ENCODE data around the gene CCDC117. TPM values are rescaled to one million over a fixed set of nuclear protein-coding genes. Genes with fewer than 3 reads are reported as not detected.
"Not testable (repeated sequence)": the region's sequence is repeated elsewhere in the genome, so short reads cannot be mapped to it uniquely, and the experiment has no call there.

CCDC117 gene
- total RNA-seq, 1 donor from 2014 or later, result 13.2 TPM

DNA sequence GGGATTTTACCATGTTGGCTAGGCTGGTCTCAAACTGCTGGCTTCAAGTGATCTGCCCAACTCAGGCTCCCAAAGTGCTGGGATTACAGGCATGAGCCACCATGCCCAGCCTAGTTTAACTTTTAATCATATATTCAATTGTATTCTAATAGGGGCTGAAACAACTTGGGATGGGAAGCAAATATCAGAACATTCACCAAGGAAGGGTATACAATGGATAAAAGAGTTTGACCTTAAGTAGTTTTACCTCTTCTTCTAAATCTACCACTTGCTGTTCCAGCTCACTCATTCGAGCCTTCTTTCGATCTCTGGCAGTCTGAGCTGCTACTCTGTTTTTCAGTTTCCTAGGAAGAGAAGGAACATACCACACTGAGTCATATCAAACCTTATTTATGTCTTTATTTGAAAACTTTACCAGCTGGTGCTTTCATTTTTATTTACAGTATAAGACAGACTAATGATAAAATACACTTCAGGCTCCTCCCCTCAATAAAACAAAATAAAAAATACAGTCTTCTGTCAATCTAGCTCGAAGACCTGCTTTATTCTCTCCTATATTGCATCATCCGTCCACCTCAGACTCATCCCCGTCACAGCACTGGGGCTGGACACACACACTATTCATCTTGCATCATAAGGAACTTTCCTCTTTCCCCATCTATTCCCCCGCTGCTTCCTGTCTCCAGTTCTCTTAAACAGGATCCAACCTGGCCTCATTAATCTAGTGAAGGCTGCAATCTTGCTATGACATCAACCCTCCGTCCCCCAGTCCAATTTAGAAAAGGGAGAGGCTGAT lies 26.5 kb downstream of the CCDC117 start:
- no peak for DNase-seq
- ATAC-seq, result peak; percentile 28
- intact Hi-C loops (cut with micrococcal nuclease), result no loop called here

DNA sequence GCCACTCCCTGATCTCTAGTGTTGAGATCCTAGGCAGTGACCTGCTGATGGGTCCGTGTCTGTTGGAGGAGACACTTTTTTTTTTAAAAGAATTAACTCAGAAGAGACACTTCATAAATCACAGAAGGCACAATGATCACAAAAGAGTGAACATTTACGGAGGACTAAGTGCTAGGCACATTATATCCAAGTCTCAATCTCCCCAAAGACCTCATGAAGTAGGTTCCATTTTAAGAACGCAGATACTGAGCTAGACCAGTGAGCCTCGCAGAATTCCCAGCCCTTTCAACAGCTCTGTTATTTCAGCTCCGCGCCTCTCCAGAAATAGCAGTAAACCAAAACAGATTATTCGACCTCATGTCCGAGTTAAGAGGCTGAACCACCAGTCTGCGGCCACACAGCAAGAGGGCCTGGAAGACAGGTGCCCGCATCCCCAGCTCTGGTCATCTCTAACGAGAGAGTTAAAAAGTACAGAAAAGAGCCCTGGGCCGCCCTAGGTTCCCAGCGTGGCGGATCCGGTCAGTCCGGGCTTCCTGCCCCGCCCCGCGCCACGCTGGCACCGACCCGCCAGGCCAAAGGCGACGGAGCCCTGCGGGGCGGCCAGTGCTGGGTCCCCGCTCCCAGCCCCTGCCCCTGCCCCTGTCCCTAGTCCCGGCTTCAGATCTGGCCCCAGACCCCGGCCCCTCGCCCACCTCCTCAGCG lies 27.3 kb downstream of the CCDC117 start:
- DNase-seq, result peak; percentile 84
- intact Hi-C loops (cut with micrococcal nuclease), result no loop called here
- ATAC-seq, result peak; percentile 84

DNA sequence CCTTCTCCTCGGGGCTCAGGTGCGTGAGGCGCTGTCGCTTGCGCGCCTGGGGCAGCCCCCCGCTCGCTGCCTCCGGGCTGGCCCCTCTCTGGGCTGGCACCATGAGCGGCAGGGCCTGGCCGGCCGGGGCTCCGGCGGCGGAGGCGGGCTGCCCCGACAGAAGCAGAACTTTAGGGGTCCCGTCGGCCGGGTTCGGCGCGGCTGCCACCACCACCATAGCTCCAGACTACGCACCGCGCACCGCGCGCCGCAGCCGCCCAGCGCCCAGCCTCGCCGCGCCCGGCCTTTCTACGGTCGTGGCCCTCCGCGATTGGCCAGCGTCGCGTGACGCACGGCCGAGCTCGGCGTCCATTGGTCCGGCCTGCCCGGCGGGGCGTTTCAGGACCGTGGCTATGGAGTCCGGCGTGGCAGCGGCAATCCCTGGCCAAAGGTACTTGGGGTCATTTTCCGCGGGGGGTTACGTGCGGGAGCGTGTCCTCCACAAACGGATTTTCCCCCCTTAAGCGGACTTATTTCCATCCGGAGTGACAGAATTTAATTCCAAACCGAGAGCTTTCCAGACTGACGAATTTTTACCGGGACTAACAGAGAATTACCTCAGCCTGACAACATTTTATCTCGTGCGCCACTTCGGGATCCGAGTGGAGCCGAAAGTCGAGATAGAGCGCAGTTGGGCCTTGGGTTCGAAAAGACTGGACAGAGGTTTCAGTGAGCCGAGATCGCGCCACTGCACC lies 28.0 kb downstream of the CCDC117 start, which contains the start of gene XBP1:
Gene XBP1 (minus strand): TSS at position 262 of the 734 bp plus-strand sequence.
- DNase-seq (peak; percentile 98), ATAC-seq (peak; percentile 98)
- intact Hi-C loops (cut with micrococcal nuclease), result no loop called here

DNA sequence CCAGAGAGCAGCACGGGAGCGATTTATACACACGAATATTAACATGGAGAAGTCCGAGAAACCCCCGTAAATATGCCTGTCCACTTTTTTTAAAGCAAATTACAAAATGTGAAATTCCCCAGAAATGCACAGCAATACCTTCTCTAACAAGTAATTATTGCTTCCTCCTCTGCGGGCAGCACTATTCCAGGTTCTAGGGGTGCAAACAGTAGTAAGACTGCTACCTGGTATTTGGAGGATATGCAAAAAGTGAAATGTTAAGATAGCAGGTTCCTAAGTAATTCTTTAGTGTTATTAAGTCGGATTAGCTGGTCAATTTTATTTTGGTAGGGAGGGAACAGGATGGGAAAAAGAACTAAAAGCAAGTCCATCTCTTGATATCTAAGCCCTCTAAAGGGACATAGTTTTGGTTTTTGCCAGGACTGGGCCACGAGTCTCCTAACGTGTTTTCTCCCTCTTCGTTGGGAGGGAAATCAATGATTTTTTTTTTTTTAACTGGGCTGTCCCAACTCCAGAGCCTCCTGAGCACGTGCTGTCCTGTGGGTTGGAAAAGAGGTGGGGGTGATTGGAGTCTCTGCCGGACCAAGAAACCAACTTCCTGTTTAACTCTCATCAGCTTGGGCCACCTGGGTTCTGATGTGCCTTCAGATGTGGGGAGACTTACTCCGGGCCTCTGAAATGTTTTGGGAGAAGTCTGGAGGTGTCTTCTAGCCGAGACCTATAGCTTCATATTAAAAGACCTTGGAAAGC lies 29.5 kb downstream of the CCDC117 start:
- ATAC-seq (no peak), DNase-seq (no peak)
- intact Hi-C loops (cut with micrococcal nuclease), result no loop called here

DNA sequence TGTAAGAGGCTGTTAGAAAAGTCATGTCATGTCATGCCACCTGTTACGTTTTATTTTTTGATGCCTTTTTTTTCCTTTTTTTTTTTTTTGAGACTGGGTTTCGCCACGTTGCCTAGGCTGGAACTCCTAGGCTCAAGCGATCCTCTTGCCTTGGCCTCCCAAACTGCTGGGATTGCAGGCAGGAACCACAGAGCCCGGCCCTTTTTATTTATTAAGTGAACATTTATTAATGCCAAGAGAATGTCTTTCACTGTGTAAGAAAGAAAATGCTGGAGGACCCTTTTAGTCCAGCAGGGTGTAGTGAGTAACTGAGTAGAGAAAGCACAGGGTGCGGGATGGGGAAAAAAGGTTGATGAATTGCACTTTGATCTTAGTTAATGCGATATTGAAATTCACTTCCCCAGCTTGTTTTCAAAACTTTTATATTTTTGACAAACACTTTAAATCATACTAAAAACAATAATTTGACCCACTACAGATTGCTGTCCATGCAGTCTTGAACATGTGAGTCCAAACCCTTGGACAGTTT lies 30.2 kb downstream of the CCDC117 start:
- intact Hi-C loops (cut with micrococcal nuclease), result no loop called here
- DNase-seq (no peak), ATAC-seq (no peak)

DNA sequence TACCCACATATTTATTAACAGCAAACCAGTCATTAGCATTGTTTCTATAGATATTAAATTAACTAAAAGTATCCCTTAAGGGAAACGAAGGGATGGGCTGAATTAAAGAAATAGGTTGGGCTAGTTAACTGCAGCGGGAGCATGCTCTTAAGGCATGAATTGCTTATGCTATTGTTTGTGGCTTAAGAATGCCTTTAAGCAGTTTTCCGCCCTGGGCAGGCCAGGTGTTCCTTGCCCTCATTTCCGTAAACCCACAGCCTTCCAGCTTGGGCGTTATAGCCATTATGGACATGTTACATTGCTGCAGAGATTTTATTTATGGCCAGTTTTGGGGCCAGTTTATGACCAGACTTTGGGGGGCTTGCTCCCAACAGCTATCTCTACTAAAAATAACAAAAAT lies 32.9 kb downstream of the CCDC117 start:
- intact Hi-C loops (cut with micrococcal nuclease); DNase-seq; ATAC-seq: not testable (repeated sequence)

DNA sequence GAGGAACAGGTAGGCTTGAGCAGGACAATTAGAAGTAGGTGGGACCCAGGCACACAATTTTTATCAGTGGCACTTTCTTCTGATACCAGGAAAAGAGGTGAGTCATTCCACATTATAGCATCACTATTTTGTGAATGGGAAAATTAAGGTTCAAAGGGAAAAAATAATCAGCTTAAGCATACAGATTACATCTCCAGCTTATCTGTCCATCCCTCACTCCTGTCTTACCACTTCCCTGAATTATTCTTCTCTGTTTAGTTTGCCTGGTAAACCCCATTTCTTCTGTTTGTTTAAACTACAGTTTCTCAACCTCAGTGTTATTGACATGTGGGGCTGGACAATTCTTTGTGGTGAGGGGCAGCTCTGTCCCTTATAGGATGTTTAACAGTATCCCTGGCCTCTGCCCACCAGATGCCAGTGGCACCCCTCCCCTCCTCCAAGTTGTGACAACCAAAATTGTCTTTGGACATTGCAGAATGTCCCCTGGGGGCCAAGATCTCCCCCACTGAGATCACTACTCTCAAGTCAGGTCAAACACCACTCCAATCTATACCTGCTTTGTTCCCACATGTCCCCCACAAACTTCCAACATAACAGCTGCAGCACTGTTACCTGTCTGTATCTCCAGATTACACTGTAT lies 36.3 kb downstream of the CCDC117 start:
- ATAC-seq, result no peak
- intact Hi-C loops (cut with micrococcal nuclease), result no loop called here
- DNase-seq, result no peak

DNA sequence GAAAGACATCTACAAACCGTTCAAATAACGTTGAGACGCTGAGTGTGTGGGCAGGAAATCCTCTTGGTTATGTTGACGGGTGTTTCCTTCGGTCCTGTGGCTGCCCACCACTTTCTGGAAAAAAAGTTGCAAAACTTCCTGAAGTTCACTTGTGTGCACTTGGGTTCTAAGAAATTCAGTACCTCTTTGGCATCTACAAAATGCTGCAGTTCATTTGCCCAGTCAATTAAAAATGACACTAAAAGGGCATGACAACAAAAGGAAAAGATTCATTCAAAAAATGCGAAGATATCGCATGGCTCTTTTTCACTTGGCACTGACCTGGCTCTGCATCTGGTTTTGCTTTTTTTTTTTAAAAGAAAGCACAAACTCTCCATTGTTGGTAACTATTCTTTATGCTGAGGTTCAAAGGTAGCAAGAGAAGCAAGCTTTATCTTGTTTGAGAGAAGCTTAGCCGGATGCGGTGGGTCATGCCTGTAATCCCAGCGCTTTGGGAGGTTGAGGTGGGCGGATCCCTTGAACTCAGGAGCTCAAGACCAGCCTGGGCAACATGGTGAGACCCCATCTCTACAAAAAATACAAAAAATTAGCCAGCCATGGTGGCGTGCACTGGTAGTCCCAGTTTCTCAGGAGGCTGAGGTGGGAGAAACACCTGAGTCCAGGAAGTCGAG lies 38.5 kb downstream of the CCDC117 start:
- intact Hi-C loops (cut with micrococcal nuclease), result no loop called here
- peak; percentile 36 for ATAC-seq
- no peak for DNase-seq

DNA sequence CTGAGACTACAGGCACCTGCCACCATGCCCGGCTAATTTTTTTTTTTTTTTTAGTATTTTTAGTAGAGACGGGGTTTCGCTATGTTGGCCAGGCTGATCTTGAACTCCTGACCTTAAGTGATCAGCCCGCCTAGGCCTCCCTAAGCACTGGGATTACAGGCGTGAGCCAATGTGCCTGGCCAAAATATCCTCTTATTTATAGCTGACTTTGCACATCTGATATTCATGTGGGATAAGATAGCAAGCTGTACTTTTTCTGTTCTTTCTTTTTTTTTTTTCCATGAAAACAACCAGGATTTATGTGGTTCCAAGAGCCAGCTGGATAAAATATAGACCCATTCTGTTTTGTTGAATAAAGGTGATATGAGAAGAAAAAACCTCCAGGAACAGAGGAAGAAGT lies 40.0 kb downstream of the CCDC117 start:
- ATAC-seq, result peak; percentile 39
- intact Hi-C loops (cut with micrococcal nuclease), result no loop called here
- no peak for DNase-seq

DNA sequence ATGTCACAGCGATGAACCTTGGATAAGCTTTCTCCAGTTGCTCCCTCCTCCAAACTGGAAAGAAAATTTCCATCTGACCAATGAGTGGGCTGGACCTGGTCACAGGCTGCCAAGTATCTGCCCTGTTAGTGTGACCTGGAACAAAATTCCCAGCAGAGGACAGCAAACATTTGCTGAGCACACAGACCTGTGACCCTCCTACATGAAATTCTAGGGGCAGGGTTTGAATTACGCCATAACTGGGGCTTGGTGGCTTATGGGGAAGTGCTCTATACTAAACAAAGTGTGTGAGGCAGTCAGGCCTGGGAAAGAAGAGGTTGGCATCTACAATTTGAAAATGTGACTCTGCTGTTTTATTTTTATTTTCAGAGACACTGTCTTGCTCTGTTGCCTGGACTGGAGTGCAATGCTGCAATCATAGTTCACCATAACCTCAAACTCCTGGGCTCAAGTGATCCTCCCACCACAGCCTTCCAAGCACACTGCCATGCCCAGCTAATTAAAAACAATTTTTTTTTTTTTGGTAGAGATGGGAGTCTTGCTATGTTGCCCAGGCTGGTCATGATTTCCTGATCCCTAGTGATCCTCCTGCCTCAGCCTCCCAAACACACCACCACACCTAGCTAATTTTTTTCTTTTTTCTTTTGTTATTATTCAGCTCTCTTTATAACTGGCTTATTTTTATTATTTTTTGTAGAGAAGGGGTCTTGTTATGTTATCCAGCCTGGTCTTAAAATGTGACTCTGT lies 41.5 kb downstream of the CCDC117 start:
- DNase-seq, result no peak
- intact Hi-C loops (cut with micrococcal nuclease), result no loop called here

DNA sequence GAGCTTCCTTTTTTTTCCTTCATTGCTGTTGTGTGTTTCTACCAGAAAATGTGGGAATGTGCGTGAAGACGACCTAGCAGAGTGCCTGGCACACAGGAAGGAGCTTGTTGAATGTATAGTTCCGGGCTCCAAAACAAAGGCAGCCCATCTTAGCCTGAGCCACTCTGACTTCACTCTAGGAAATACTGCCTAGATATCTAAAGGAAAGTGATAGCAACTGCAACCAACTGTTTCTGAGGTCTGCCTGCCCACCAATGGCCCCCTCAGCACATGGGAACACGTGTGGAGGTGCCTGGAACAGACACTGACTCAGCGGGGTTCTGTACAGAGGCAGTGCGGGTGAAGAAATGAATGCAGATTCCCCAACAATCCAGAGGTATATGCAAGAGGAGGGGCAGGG lies 42.6 kb downstream of the CCDC117 start:
- DNase-seq (no peak), ATAC-seq (no peak)
- intact Hi-C loops (cut with micrococcal nuclease), result no loop called here

More for the DNA sequence above, 41.5 kb downstream of the CCDC117 start:
- peak; percentile 60 for ATAC-seq

DNA sequence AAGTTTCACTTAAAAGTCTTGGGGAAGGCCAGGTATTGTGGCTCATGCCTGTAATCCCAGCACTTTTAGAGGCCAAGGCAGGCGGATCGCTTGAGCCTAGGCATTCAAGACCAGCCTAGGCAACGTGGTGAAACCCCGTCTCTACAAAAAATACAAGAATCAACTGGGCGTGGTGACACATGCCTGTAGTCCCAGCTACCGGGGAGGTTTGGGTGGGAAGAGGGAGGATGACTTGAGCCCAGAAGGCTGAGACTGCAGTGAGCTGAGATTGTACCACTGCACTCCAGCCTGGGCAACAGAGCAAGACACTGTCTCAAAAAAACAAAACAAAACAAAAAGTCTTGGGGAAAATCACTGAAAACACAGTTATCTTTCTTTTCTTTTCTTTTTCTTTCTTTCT lies 43.2 kb downstream of the CCDC117 start:
- ATAC-seq (no peak), DNase-seq (no peak)
- intact Hi-C loops (cut with micrococcal nuclease), result no loop called here

DNA sequence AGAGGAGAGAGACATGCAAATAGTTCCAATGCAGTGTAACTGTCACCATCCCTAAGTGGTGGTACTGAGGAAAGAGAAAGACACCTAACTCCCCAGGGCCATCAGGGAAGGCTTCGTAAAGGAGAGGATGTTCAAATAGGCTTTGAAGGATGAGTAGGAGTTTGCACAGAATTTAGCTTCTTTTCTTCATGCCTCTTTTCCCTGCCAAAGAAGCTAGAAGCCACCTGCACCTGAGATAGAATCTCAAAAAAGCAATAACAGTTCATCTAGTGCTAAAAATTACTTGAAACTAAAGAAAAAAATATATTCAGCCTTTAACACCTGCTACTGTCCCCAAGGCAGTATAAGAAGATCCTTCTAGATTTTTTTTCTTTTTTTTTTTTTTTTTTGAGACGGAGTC lies 44.6 kb downstream of the CCDC117 start:
- no peak for ATAC-seq

DNA sequence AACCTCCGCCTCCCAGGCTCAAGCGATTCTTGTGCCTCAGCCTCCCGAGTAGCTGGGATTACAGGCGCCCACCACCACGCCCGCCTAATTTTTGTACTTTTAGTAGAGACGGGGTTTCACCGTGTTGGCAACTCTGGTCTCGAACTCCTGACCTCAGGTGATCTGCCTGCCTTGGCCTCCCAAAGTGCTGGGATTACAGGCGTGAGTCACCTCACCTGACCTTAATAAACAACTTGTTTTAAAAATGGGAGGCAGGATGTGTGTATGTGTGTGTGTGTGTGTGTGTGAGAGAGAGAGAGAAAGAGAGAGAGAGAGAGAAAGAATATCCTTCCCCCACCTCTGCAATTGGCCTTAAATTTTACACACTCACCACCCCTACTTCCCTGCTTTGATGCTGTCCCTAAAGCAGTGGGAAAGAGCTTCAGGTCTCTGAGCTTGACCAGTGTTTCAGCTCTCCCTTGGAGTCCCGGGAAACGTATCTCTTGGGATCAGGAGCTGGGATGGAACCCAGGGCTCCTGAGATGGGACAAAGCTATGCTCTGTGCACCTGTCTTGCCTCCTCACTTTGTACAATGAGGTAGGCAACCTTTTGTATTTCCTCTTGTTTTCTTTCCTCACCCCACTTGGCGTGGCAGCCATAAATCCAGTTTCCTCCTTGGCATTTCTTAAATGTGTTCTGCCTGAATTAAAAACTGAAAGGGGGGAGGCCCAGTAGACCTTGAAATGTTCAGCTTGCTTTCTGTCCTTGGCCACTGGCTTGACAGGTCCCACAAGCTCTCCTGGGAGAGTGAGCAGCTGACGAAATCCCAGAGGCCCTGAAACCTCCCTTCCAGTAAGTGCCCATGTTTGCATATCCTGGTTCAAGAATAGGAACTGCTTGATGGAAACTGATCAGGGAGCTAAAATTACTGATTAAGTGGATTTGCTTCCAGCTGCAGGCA lies 45.7 kb downstream of the CCDC117 start:
- intact Hi-C loops (cut with micrococcal nuclease), result no loop called here
- DNase-seq, result no peak
- ATAC-seq, result peak; percentile 74

More for the DNA sequence above, 44.6 kb downstream of the CCDC117 start:
- DNase-seq, result no peak
- intact Hi-C loops (cut with micrococcal nuclease), result no loop called here

DNA sequence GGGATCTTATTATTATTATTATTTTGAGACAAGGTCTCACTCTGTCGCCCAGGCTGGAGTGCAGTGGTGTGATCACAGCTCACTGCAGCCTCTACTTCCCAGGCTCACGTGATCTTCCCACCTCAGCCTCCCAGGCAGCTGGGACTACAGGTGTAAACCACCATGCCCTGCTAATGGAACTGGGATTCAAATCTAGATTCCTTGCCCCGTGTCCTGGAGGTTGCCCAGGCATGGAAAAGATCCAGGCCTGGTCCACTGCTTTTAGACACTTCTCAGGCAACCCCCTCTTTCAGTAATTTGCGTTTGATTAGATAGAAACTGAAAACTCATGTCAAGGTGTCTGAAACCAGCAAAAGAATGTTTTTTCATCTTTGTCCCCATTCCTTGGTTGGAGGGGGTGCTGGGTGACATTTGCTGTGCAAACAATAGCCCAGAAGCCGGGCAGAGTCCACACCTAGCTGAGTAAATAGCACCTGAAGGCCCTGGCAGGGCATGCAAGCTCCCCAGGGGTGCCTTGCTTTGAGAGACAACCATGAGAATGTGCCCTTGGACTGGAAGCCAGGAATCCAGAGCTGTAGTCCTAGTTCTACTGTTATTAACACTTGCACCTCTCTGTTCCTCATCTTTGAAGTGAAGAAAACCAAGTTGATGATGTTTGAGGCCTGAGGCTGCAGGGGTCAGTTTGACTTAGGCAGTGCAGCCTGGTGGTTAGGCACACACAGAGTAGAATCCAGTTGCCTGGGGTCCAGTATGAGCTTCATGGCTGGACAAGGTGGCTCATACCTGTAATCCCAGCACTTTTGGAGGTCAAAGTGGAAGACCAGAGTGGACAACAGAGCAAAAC lies 47.0 kb downstream of the CCDC117 start:
- ATAC-seq, result no peak
- no peak for DNase-seq
- intact Hi-C loops (cut with micrococcal nuclease), result no loop called here

Data from left ventricle myocardium superior (tissue), 1 donor.